HepG2 (cell line): Measurements from ENCODE around the gene SLC28A1. TPM values are rescaled to one million over a fixed set of nuclear protein-coding genes. Genes with fewer than 3 reads are reported as not detected.

Source experiments
- ATAC-seq: fragments of 200-7000 bp; cut with Tn5 transposase; 3 replicates; pipeline ENCODE4 v1.9.1; 2020; ENCODE audit warnings: mild to moderate bottlenecking, moderate library complexity
- BruUV-seq: library from RNA; stranded (reverse); fragments of 400-500 nt; replicated peaks from 2 replicates; lab custom pipeline; 2021; lab: Mats Ljungman, UMichigan
- CTCF ChIA-PET: fragments of 300-600 bp; formaldehyde crosslinking; extraction: SDS; loops from one replicate; lab custom pipeline; 2021; ENCODE audit warnings: low total read pairs, inconsistent platforms, low intra/inter-chr PET ratio; lab: Yijun Ruan, JAX
- POLR2A ChIA-PET: fragments of 350-600 bp; sonication (Branson Sonifier 250); formaldehyde crosslinking; loops from one replicate; lab custom pipeline; 2020; ENCODE audit warnings: antibody characterized with exemption, inconsistent platforms; lab: Yijun Ruan, JAX
- DNase-seq: peaks from one replicate; pipeline ENCODE4 v3.0.0-alpha.2; 2015; ENCODE audit warnings: low spot score
- FAIRE-seq: peaks from 3 replicates; lab custom pipeline; 2011; peaks lifted over from hg19 to GRCh38; lab: Jason Lieb, UNC
- H2AFZ ChIP-seq: one replicate; pipeline ENCODE4 v1.6.1; 2011; ENCODE audit warnings: low read length, inconsistent platforms
- H3K27ac ChIP-seq: fragments of 300-600 bp; 3 replicates; pipeline ENCODE4 v1.8.0; 2011; ENCODE audit warnings: mixed run types, mild to moderate bottlenecking, mixed read lengths, low read length, inconsistent platforms; ENCODE audit not compliant: insufficient read depth; ENCODE audit errors: extremely low read length
- H3K27me3 ChIP-seq, 2 experiments: fragments of 200-600 bp in 1 of 2; 2 replicates in 1 of 2; 3 replicates in 1 of 2; pipeline versions ENCODE4 v1.6.0 to v1.8.0; 2011; ENCODE audit warnings: low read length in 2 of 2, mild to moderate bottlenecking in 2 of 2, moderate library complexity in 2 of 2, inconsistent platforms in 1 of 2; ENCODE audit not compliant: insufficient read depth in 2 of 2, control insufficient read depth in 1 of 2
- H3K36me3 ChIP-seq, 2 experiments: fragments of 200-600 bp in 1 of 2; replicated peaks in 1 of 2; 2 replicates in 1 of 2; 3 replicates in 1 of 2; pipeline versions ENCODE4 v1.5.1 to v1.8.0; 2011; ENCODE audit warnings: low read length in 2 of 2, inconsistent platforms in 1 of 2; ENCODE audit not compliant: insufficient read depth in 2 of 2, control insufficient read depth in 1 of 2
- H3K4me1 ChIP-seq: 2 replicates; pipeline ENCODE4 v1.5.1; 2012; ENCODE audit warnings: low read length, inconsistent platforms; ENCODE audit not compliant: insufficient read depth
- H3K4me2 ChIP-seq: 2 replicates; pipeline ENCODE4 v1.6.0; 2011; ENCODE audit warnings: low read depth, low read length, inconsistent platforms
- H3K4me3 ChIP-seq, 3 experiments: fragments of 200-600 bp in 1 of 3; sonication (generic), shearing (Covaris generic) in 1 of 3; replicated peaks in 1 of 3; 2 replicates each; pipeline ENCODE4 v1.5.1; 2011 to 2016; ENCODE audit warnings: low read length in 3 of 3, inconsistent platforms in 2 of 3, low read depth in 2 of 3, mild to moderate bottlenecking in 2 of 3, control low read depth in 1 of 3, mixed read lengths in 1 of 3; ENCODE audit not compliant: insufficient read depth in 1 of 3
- H3K79me2 ChIP-seq: one replicate; pipeline ENCODE4 v1.6.1; 2011; ENCODE audit warnings: low read length, inconsistent platforms; ENCODE audit not compliant: insufficient read depth
- H3K9ac ChIP-seq: 2 replicates; pipeline ENCODE4 v1.6.0; 2011; ENCODE audit warnings: mild to moderate bottlenecking, low read depth, low read length, inconsistent platforms; ENCODE audit not compliant: insufficient read depth
- H3K9me3 ChIP-seq: 2 replicates; pipeline ENCODE4 v1.5.1; 2012; ENCODE audit warnings: mild to moderate bottlenecking, low read length
- H4K20me1 ChIP-seq: 2 replicates; pipeline ENCODE4 v1.6.0; 2011; ENCODE audit warnings: inconsistent platforms, mild to moderate bottlenecking, low read length, moderate library complexity; ENCODE audit not compliant: insufficient read depth
- ARID2 ChIP-seq: sonication (generic); formaldehyde crosslinking; IDR thresholded peaks from 2 replicates; pipeline ENCODE4 v1.8.1; 2022; ENCODE audit warnings: mild to moderate bottlenecking, missing genetic modification reagents, borderline replicate concordance
- FIP1L1 ChIP-seq: fragments of 200-400 bp; formaldehyde crosslinking; IDR thresholded peaks from 2 replicates; pipeline ENCODE4 v1.6.1; 2018; ENCODE audit warnings: low read depth, mild to moderate bottlenecking, low read length, moderate library complexity, borderline replicate concordance; ENCODE audit not compliant: insufficient read depth
- GATA4 ChIP-seq: sonication (generic); IDR thresholded peaks from 2 replicates; pipeline ENCODE4 v1.6.1; 2016; ENCODE audit warnings: antibody characterized with exemption, low read depth, borderline replicate concordance
- HDAC2 ChIP-seq: sonication (generic); formaldehyde crosslinking; IDR thresholded peaks from 2 replicates; pipeline ENCODE4 v1.4.0; 2020; ENCODE audit warnings: missing genetic modification reagents
- MBNL3 ChIP-seq: fragments of 250-450 bp; sonication (Bioruptor Pico); conservative IDR thresholded peaks from 2 replicates; pipeline ENCODE4 v1.8.0; 2022; ENCODE audit warnings: mild to moderate bottlenecking, inconsistent platforms
- NFYC ChIP-seq: IDR thresholded peaks from 2 replicates; pipeline ENCODE4 v1.6.1; 2016; ENCODE audit warnings: missing genetic modification reagents, missing compliant biosample characterization
- ZNF431 ChIP-seq: sonication (generic); formaldehyde crosslinking; IDR thresholded peaks from 2 replicates; pipeline ENCODE4 v1.9.0; 2022; ENCODE audit warnings: missing genetic modification reagents, low read depth, mild to moderate bottlenecking, borderline replicate concordance
- ZNF451 ChIP-seq: sonication (generic); formaldehyde crosslinking; IDR thresholded peaks from 2 replicates; pipeline ENCODE4 v1.5.0; 2020; ENCODE audit warnings: mild to moderate bottlenecking, missing genetic modification reagents
- ZNF460 ChIP-seq: sonication (generic); formaldehyde crosslinking; IDR thresholded peaks from 2 replicates; pipeline ENCODE4 v1.5.1; 2020; ENCODE audit warnings: missing genetic modification reagents, mild to moderate bottlenecking, borderline replicate concordance
- ZNF549 ChIP-seq: sonication (generic); formaldehyde crosslinking; IDR thresholded peaks from 2 replicates; pipeline ENCODE4 v1.5.0; 2020; ENCODE audit warnings: missing genetic modification reagents
- ZNF687 ChIP-seq: sonication (generic); formaldehyde crosslinking; IDR thresholded peaks from 2 replicates; pipeline ENCODE4 v1.5.1; 2020; ENCODE audit warnings: mild to moderate bottlenecking, missing genetic modification reagents, moderate library complexity
- ZNF891 ChIP-seq: sonication (generic); formaldehyde crosslinking; IDR thresholded peaks from 2 replicates; pipeline ENCODE4 v1.5.0; 2020; ENCODE audit warnings: mild to moderate bottlenecking, missing genetic modification reagents
- WGBS: methylation state at CpG from one replicate; pipeline ENCODE4 v1.1.6; 2017; ENCODE audit warnings: low lambda C conversion rate; 5-methylcytosine and 5-hydroxymethylcytosine counted together
- in situ Hi-C: cut with HindIII; loops from 2 replicates; pipeline ENCODE4 v1.10.0; 2017; ENCODE audit warnings: low pct_unique_long_range_greater_than_20kb; ENCODE audit not compliant: extremely low pct_ligation_motif_present
- intact Hi-C: fragments of 100-400 bp; cut with micrococcal nuclease; formaldehyde crosslinking; loops from one replicate; pipeline ENCODE4 v1.10.0; 2022; ENCODE audit not compliant: unreplicated experiment
- polyA plus RNA-seq, 8 experiments: library from polyadenylated mRNA; depleted of rRNA in 3 of 8; stranded (reverse) in 7 of 8; unstranded in 1 of 8; fragments of >200 nt; fragmentation: Illumina TruSeq in 4 of 8; extraction: Trizol in 4 of 8; gene quantifications; 2 replicates each; pipeline versions ENCODE4 v1.2.1 to v1.2.3, GENCODE V29; 2011 to 2016; ENCODE audit warnings: low read depth in 4 of 8, missing spikeins in 1 of 8, mixed read lengths in 1 of 8; ENCODE audit not compliant: insufficient read depth in 1 of 8
- total RNA-seq, 5 experiments: library from RNA; depleted of rRNA; stranded (reverse); fragments of >200 nt; fragmentation: Illumina TruSeq; extraction: Trizol; gene quantifications; 2 replicates each; pipeline ENCODE4 v1.2.3, GENCODE V29; 2016; ENCODE audit warnings: low read depth in 1 of 5

The SLC28A1 gene
- total and polyA plus RNA-seq, 2 of the 13 experiments (the other 11 are each of a cell fraction or from before 2014, with no cell fraction given) = 0.31 to 5.8 TPM

GRCh38 chr15:84921121-84921520, 36.7 kb downstream of the SLC28A1 start (continued):
- TF ChIP-seq MBNL3 (CRISPR knock-in tag) (no peak), ZNF891 (no peak), ZNF687 (CRISPR knock-in tag) (no peak), FIP1L1 (no peak), NFYC (CRISPR knock-in tag) (no peak), ZNF451 (CRISPR knock-in tag) (no peak)
- TF ChIP-seq, all 625 proteins: peak for 0

- intact Hi-C loops = no loop called here
- CTCF ChIA-PET = no interaction called here
- Histone ChIP-seq H2AFZ (no peak overlapping the region), H3K4me2 (no peak overlapping the region), H3K36me3 (no peaks in the 10 kb centered on the region), H3K79me2 (no peaks in the 10 kb centered on the region), H3K9me3 (no peaks in the 10 kb centered on the region), H3K4me1 (peaks cover 19% of the 10 kb centered on the region), H3K27ac (no peak overlapping the region), H3K27me3 (no peaks in the 10 kb centered on the region; a peak in 2 of 5 replicates), H4K20me1 (no peaks in the 10 kb centered on the region), H3K9ac (no peak overlapping the region), H3K4me3 (no peak overlapping the region)
- FAIRE-seq (no peak), ATAC-seq (no peak), DNase-seq (no peak)
- no TSS peak for BruUV-seq
- TF ChIP-seq ZNF549 (CRISPR knock-in tag) (no peak), HDAC2 (CRISPR knock-in tag) (no peak), ZNF460 (CRISPR knock-in tag) (no peak), ARID2 (CRISPR knock-in tag) (no peak), GATA4 (no peak), ZNF431 (CRISPR knock-in tag) (no peak)
- in situ Hi-C loops = loop anchor here (10.0 kb wide), 2 partner anchors 268 to 328 kb away; partner anchors contain the start of genes NMB and WDR73
- WGBS = 88% methylated on average over 13 of the region's 13 CpGs
- POLR2A ChIA-PET = no interaction called here
Measured at GRCh38 chr15:84922530-84922929, 38.1 kb downstream of the SLC28A1 start.
